M059J (cell line): Measurements from ENCODE around the gene DAP. TPM values are rescaled to one million over a fixed set of nuclear protein-coding genes. Genes with fewer than 3 reads are reported as not detected.
"Not testable (repeated sequence)": the region's sequence is repeated elsewhere in the genome, so short reads cannot be mapped to it uniquely, and the experiment has no call there.

ENCODE experiments used
- DNase-seq: peaks from one replicate; pipeline ENCODE4 v3.0.0-alpha.2; 2012; ENCODE audit warnings: low read depth
- total RNA-seq: library from RNA; depleted of rRNA; stranded (reverse); fragments of >200 nt; shearing (Covaris generic); gene quantifications from 2 replicates; pipeline ENCODE4 v1.2.3, GENCODE V29; 2014; rRNA removed

DAP gene, protein sequence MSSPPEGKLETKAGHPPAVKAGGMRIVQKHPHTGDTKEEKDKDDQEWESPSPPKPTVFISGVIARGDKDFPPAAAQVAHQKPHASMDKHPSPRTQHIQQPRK
- total RNA-seq: 77.3 and 164 TPM in 2 replicates

- peak; percentile 83 for DNase-seq
These were observed at the start of gene DAP for GRCh38 chr5:10761185-10761932. DAP (minus strand) TSS chr5:10761234; CDS start chr5:10761068, 166 bp downstream.

DNA sequence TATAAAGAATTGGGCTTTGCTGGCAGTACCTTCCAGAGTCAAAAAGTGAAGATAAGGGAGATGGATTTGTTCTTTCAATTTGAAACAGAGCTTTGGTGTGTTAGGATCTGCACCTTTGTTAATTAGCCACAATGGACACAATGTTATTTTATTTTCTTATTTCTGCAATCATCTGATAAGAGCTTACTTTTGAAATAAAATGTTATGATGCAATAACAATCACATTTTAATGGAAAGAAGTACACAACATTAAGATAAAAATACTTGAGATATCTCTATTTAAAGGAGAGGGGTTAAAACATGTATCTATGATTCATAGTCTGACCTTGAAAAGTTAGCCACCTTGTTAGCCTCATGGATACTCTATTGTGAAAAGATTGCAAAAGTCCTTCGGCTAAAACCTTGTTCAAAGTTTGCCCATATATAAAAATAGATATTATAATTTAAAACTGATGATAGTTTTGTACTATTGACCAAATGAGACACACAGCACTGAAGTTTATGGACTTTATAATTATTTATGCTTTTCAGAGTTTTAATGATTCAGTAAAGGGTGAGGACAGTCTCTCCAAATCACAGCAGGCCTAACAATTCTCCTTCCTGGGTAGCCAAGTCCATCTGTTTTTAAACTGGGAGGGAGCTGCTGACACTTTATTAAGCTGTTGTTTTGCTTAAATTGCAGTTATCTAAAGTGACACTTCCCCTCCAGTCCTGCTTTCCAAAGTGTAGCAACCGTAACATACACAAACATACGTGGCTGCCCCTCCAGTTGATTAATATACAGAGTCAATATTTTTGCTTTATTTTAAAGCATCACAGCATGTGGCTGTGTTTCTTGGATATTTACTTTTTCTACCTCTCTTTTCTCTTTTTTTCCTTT is 47.6 kb upstream of the DAP start:
- DNase-seq: no peak

DNA sequence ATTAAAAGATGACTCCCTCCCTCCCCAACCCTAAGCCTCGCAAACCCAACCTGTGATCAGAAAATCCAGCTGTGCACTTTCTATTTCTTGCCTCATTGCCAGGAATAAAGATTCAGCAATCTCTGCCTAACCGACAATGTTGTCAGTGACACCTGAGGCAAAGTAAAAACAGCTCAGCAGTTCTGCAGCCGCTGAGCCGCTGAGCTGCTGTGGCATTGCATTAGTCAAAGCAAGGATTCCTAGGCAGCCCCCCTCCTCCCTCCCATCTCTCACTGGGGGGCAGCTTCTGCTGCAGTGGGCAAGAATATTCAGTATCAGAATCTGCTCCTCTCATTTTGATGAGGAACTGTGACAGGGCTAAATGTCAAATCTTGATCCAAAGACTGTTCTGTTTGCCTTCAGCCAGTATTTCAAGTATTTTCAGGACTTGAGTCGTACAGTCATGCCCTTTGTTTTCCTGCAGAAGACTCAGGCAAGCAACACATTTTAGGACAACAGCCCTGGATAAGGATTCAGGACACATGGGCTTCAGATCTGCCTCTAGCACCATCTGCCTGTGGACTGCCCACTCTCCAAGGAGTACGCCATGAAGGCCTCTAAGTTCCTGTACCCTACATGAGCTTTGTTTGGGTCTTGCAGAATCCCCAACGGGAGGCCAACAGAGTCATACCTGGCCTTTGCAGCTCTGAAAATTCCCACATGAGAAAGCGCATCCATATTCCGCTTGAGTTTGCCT is 41.1 kb upstream of the DAP start:
- no peak for DNase-seq

GRCh38 chr5:10800852-10801251 is 39.8 kb upstream of the DAP start:
- DNase-seq: no peak

GRCh38 chr5:10797261-10797660 is 36.2 kb upstream of the DAP start:
- DNase-seq: peak; percentile 32

- no peak for DNase-seq
These were observed 32.8 kb upstream of the DAP start for GRCh38 chr5:10793785-10794184.

GRCh38 chr5:10792336-10792735 is 31.3 kb upstream of the DAP start:
- no peak for DNase-seq

- peak; percentile 53 for DNase-seq
These were observed 28.7 kb upstream of the DAP start for GRCh38 chr5:10789726-10790125.

DNA sequence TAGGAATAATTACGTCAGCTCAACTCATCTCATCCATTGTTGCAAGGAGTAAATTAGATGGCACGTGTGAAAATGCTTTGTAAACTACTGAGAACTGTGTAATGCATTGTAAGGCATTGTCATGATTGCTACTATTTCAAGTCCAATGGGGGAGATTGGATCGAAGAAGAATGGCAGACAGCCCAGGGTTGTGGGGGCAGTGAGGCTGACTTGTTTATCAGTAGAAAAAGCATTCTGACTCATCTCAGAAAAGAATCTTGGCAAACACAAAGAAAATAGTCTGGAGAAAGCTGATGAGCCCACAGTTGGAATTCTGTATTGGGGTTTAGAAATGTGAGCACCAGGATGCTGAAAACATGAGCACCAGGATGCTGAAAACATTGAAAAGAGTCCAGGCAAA is 28.0 kb upstream of the DAP start:
- peak; percentile 86 for DNase-seq

DNA sequence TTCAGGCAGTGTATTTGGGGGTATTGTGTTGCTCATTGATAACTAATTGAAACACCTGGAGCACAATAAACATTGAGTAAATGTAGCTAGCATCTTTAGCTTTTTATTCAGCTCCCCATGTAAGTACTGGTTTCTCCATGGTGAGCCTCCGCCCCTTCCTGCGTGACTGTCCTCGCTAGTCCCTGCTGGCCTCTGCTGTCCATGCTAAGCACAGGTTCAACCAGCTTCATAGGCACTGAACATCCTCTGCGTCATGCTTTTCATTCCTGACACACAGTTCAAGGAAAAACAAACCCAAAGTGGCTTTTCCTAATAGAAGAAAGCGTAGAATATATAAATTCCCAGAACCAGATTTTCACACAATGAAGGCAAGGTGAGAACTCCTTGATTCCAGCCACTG is 27.3 kb upstream of the DAP start:
- DNase-seq: no peak

DNA sequence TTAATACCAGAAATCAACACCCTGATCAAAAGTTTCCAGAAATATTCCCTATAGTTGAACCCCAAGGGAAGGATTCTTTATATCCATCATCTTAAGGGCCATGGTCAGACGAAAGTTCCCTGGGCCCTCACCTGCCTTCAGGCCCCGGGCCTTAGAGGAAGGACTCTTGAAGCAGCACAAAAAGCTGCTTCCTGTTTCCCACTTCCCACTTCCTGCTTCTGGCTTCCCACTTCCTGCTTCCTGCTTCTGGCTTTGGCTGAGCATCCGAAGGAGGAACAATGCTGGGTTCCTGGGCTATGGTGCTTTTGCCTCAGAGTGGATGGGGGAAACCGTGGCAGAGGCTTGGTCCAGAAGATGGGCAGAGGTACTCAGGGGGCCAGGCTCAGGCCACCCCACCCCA is 25.8 kb upstream of the DAP start:
- DNase-seq: no peak

GRCh38 chr5:10780208-10780607 is 19.2 kb upstream of the DAP start:
- DNase-seq: not testable (repeated sequence)

DNA sequence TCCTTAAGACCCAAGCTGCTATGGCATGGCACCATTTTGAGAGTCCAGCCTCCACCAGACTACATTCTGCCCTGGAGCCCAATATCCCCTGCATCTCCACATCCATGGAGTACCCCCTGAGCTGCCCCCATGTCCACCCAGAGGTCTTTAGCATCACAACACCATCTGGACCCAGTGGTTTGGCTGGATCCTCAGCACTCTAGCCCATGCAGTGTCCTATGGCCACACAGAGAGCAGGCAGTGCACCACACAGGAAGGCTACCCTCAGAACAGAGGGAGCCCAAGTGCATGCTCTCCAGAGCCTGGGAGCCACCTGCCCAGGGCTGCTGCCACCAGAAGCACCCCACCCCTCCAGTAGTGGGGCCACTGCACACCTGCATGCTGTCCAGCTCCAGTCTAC is 18.6 kb upstream of the DAP start:
- DNase-seq: no peak

- no peak for DNase-seq
These were observed 17.3 kb upstream of the DAP start for GRCh38 chr5:10778179-10778910.

DNA sequence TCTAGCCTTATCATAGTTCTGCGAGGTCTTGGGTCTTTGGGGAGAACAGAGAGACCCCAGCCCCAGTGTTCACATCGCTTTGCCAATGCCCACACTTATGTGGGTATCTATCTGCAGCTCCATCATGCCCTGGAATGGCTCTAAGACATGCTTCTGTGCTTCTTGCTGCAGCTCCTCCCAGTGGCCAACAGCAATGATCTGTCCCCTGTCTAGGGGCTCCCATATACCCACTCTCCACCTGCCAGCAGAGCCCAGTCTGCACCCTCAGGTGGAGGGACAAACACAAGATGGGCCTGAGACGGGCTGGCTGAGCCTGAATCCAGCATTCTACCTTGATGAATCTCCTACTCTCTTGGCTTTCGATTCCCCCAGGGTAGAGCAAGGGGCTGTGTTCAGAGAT is 14.6 kb upstream of the DAP start:
- no peak for DNase-seq

DNA sequence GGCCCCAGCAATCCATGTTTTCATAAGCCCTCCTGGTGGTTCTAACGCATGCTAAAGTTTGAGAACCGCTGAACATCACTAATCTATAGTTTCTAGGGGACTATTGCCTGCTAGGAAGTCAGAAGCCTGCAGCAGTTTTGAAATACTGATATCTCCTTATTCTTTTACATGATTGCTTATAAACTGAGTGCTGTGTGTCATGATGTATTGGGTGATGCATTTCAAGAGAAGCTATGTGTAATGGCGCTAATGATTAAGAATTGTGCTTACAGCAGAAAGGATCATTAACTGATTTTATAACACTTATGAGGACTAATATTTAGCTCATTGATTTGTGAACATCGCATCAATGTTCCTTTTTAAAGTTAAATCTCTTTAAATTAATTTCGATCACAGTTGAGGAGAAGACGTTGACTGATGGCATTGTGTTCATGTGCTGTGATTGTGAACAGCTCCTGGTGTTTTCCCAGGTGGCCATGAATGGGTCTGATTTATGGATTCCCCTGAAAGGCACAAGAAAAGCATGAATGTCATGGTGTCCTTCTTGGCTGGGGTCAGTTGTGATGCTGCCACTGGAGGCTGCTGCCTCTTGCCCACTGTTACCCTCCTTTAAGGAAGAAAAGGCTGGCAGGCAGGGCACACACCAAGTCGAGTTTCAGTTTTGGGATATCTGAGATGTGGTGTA is 12.0 kb upstream of the DAP start:
- no peak for DNase-seq

DNA sequence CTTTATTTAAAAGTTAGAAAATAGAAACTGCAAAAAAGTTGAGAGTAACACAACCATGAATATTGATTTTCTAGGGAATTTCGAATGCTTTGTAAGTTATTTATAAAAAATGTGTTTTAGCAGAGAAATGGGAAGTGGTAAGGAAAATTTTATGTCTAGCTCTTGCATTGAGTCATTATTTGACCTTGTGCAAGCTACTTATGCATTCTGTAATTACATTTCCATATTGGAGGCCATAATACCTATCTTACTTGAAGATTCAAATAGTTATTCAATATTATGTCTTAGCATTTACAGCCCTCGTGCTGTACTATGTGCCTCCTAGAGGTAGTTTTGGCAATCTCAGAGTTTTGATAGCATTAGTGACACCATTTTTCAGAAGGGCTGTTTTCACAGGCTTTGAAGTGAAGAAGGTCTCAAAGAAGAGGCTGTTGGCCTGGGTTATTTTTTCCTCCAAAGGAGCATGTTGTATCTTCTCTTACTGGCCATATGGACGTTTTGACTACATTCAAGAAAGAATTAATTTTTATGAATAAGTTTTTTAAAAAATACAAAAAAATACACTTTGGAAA is 7.4 kb upstream of the DAP start:
- no peak for DNase-seq

GRCh38 chr5:10762776-10763500 is 1.9 kb upstream of the DAP start:
- DNase-seq: peak; percentile 73

GRCh38 chr5:10761933-10762775 is 1.1 kb upstream of the DAP start:
- no peak for DNase-seq
